Hepatocyte (in vitro differentiated cells): Measurements from ENCODE around the gene TTC31.

ENCODE experiments used
- CTCF ChIP-seq: fragments of 200-600 bp; sonication (generic); IDR thresholded peaks from 2 replicates; pipeline ENCODE4 v1.5.1; 2016; ENCODE audit warnings: antibody characterized with exemption, mild to moderate bottlenecking; ENCODE audit not compliant: poor library complexity
- EZH2 ChIP-seq: fragments of 200-600 bp; sonication (generic); IDR thresholded peaks from 2 replicates; pipeline ENCODE4 v1.6.1; 2016; ENCODE audit warnings: antibody characterized with exemption, mild to moderate bottlenecking, borderline replicate concordance
- EZH2phosphoT487 ChIP-seq: fragments of 200-600 bp; sonication (generic); IDR thresholded peaks from one replicate; pipeline ENCODE4 v1.6.1; 2018; ENCODE audit warnings: antibody characterized with exemption, mild to moderate bottlenecking, low read depth, moderate library complexity; ENCODE audit not compliant: unreplicated experiment, severe bottlenecking

GRCh38 chr2:74436848-74437695 lies 45.8 kb upstream of the TTC31 start:
- TF ChIP-seq EZH2 (no peak), CTCF (no peak), EZH2phosphoT487 (no peak)
